ENCODE results near the gene RNF208. TPM values are rescaled to one million over a fixed set of nuclear protein-coding genes. Genes with fewer than 3 reads are reported as not detected.

RNF208 gene
- total and polyA plus RNA-seq, 2 donors (not counting 3 experiments of a cell fraction or from before 2014, with no cell fraction given): 1.3 to 4.8 TPM

DNA sequence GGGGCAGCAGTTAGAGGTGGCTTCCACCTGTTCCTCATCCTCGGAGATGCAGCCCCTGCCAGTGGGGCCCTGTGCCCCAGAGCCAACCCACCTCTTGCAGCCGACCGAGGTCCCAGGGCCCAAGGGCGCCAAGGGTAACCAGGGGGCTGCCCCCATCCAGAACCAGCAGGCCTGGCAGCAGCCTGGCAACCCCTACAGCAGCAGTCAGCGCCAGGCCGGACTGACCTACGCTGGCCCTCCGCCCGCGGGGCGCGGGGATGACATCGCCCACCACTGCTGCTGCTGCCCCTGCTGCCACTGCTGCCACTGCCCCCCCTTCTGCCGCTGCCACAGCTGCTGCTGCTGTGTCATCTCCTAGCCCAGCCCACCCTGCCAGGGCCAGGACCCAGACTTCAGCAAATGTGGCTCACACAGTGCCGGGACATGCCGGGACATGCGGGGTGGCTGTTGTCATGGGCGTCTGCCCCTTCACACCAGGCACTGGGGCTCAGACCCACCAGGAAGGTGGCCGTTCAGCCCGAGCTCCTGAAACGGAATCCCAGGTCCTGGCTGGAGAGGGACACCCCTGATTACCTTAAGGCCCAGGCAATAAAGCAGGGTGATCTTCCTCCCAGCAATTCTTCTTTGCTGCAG lies 3.8 kb upstream of the RNF208 start:
- Histone ChIP-seq H3K27ac (ENCODE audit: insufficient read depth, low read depth, low read length) (no peak overlapping the region), H3K4me1 (ENCODE audit: control insufficient read depth, extremely low read depth, insufficient read depth, low read length) (peaks cover 12% of the 10 kb centered on the region), H3K27me3 (ENCODE audit: control insufficient read depth in 2 of 2, insufficient read depth in 2 of 2, low read length in 2 of 2) (no peaks in the 10 kb centered on the region), H3K36me3 (ENCODE audit: control insufficient read depth in 2 of 2, extremely low read depth in 1 of 2, insufficient read depth in 2 of 2, low read length in 2 of 2) (no peaks in the 10 kb centered on the region), H2AFZ (ENCODE audit: low read depth, low read length) (no peak overlapping the region), H3K9me1 (replicated peaks; ENCODE audit: control insufficient read depth, extremely low read depth, insufficient read depth, low read length) (no peaks in the 10 kb centered on the region), H4K20me1 (replicated peaks; ENCODE audit: control insufficient read depth, extremely low read depth, insufficient read depth, low read length) (no peaks in the 10 kb centered on the region), H3K79me2 (ENCODE audit: control insufficient read depth, insufficient read depth, low read length) (no peaks in the 10 kb centered on the region), H3K4me2 (ENCODE audit: insufficient read depth, low read length) (no peak overlapping the region), H3K9ac (replicated peaks; ENCODE audit: extremely low read depth, insufficient read depth, low read length) (no peak overlapping the region), H3K4me3 (replicated peaks in 1 of 3; ENCODE audit: insufficient read depth in 1 of 3, low read depth in 1 of 3, low read length in 3 of 3) (no peak overlapping the region), H3K9me3 (replicated peaks; ENCODE audit: control insufficient read depth, insufficient read depth, low read length) (no peaks in the 10 kb centered on the region)
- DNase-seq (ENCODE audit: low read depth, low spot score) (no peak), FAIRE-seq (no peak)
- ChIA-PET POLR2A (no interaction called here), CTCF (interaction anchor here (0.6 to 6.3 kb wide), 8 partner anchors 11 to 196 kb away, joined by 3 to 63 read pairs (median 12); partner anchors contain the start of genes ANAPC2, NPDC1 and SSNA1)
- no TSS peak for BruUV-seq (replicated peaks)
- no peak for TF ChIP-seq FOS (IDR thresholded peaks at IDR 0.05; ENCODE audit: borderline replicate concordance, insufficient read depth, low read length)
- no peak for TF ChIP-seq MYC (IDR thresholded peaks at IDR 0.05; ENCODE audit: low read depth, low read length)
- no peak for TF ChIP-seq POLR2AphosphoS5 (IDR thresholded peaks at IDR 0.05; ENCODE audit: insufficient read depth, low read depth, low read length)
- no peak for TF ChIP-seq POLR2A (IDR thresholded peaks at IDR 0.05; ENCODE audit: low read depth, low read length)
- no peak for TF ChIP-seq CTCF (IDR thresholded peaks at IDR 0.05; ENCODE audit: extremely low read depth in 1 of 2, insufficient read depth in 1 of 2, low read depth in 1 of 2, low read length in 2 of 2)
- dilution Hi-C loops (cut with MboI; ENCODE audit: extremely low pct_ligation_motif_present, low sequenced_read_pairs) (no loop called here), intact Hi-C loops (cut with micrococcal nuclease) (loop anchor here (2.0 kb wide), 1 partner anchor 49 kb away; no protein-coding TSS in a partner anchor)

All from endothelial cell of umbilical vein (primary cell).